Activated T-cell treated with anti-CD3 and anti-CD28 coated beads, Interleukin-2, amount 50 U/mL, for 1 hour (primary cell): ENCODE measurements around the gene CD226.
"Not testable (repeated sequence)": the region's sequence is repeated elsewhere in the genome, so short reads cannot be mapped to it uniquely, and the experiment has no call there.

Source experiments
- DNase-seq: peaks from one replicate; pipeline ENCODE4 v3.0.0-alpha.2; 2020

Gene CD226

GRCh38 chr18:69865776-69866175, 81.9 kb downstream of the CD226 start:
- no peak for DNase-seq

GRCh38 chr18:69864802-69865201, 82.9 kb downstream of the CD226 start:
- DNase-seq, result not testable (repeated sequence)

- DNase-seq, result no peak
Measured at GRCh38 chr18:69858897-69859296, 88.8 kb downstream of the CD226 start.

- no peak for DNase-seq
Measured at GRCh38 chr18:69854455-69854854, 93.2 kb downstream of the CD226 start.

- no peak for DNase-seq
Measured at GRCh38 chr18:69853051-69853450, 94.6 kb downstream of the CD226 start.

GRCh38 chr18:69845593-69846506, 101.8 kb downstream of the CD226 start:
- DNase-seq, result no peak

GRCh38 chr18:69844656-69845055, 103.0 kb downstream of the CD226 start:
- no peak for DNase-seq

- DNase-seq, result no peak
Measured at GRCh38 chr18:69843015-69843414, 104.7 kb downstream of the CD226 start.

- no peak for DNase-seq
Measured at GRCh38 chr18:69841117-69841516, 106.6 kb downstream of the CD226 start.

- DNase-seq, result no peak
Measured at GRCh38 chr18:69840445-69840844, 107.2 kb downstream of the CD226 start.

GRCh38 chr18:69840001-69840400, 107.7 kb downstream of the CD226 start:
- no peak for DNase-seq

- no peak for DNase-seq
Measured at GRCh38 chr18:69839497-69839896, 108.2 kb downstream of the CD226 start.

- DNase-seq, result no peak
Measured at GRCh38 chr18:69838620-69839411, 108.9 kb downstream of the CD226 start.

- no peak for DNase-seq
Measured at GRCh38 chr18:69838003-69838402, 109.7 kb downstream of the CD226 start.

GRCh38 chr18:69834980-69835379, 112.7 kb downstream of the CD226 start:
- DNase-seq, result not testable (repeated sequence)

GRCh38 chr18:69830189-69830588, 117.5 kb downstream of the CD226 start:
- DNase-seq, result no peak

GRCh38 chr18:69820538-69820937, 127.1 kb downstream of the CD226 start:
- DNase-seq, result no peak

GRCh38 chr18:69819460-69819859, 128.2 kb downstream of the CD226 start:
- no peak for DNase-seq

GRCh38 chr18:69817335-69817940, 130.2 kb downstream of the CD226 start:
- DNase-seq, result no peak

GRCh38 chr18:69814861-69815385, 132.8 kb downstream of the CD226 start:
- DNase-seq, result no peak

GRCh38 chr18:69813559-69813958, 134.1 kb downstream of the CD226 start:
- no peak for DNase-seq

GRCh38 chr18:69808399-69808798, 139.3 kb downstream of the CD226 start:
- DNase-seq, result no peak
